Right hindlimb (tissue), 1 donor: ENCODE data around the gene GRID1.
A peak's percentile ranks its signal among the peaks of the same experiment; 100 is the strongest.

ENCODE experiments used
- DNase-seq: peaks from one replicate; pipeline ENCODE4 v3.0.0-alpha.2; 2018

GRID1 gene

GRCh38 chr10:86265236-86265894 lies 101.2 kb downstream of the GRID1 start:
- DNase-seq: peak; percentile 12

- peak; percentile 12 for DNase-seq
Measured at GRCh38 chr10:86264481-86265231, 101.9 kb downstream of the GRID1 start.

GRCh38 chr10:86263907-86264306 lies 102.7 kb downstream of the GRID1 start:
- DNase-seq: no peak

- no peak for DNase-seq
Measured at GRCh38 chr10:86263209-86263608, 103.4 kb downstream of the GRID1 start.

- no peak for DNase-seq
Measured at GRCh38 chr10:86262688-86263181, 103.9 kb downstream of the GRID1 start.

GRCh38 chr10:86261941-86262687 lies 104.5 kb downstream of the GRID1 start:
- no peak for DNase-seq

- no peak for DNase-seq
Measured at GRCh38 chr10:86261470-86261869, 105.1 kb downstream of the GRID1 start.

- no peak for DNase-seq
Measured at GRCh38 chr10:86260564-86260963, 106.0 kb downstream of the GRID1 start.

DNA sequence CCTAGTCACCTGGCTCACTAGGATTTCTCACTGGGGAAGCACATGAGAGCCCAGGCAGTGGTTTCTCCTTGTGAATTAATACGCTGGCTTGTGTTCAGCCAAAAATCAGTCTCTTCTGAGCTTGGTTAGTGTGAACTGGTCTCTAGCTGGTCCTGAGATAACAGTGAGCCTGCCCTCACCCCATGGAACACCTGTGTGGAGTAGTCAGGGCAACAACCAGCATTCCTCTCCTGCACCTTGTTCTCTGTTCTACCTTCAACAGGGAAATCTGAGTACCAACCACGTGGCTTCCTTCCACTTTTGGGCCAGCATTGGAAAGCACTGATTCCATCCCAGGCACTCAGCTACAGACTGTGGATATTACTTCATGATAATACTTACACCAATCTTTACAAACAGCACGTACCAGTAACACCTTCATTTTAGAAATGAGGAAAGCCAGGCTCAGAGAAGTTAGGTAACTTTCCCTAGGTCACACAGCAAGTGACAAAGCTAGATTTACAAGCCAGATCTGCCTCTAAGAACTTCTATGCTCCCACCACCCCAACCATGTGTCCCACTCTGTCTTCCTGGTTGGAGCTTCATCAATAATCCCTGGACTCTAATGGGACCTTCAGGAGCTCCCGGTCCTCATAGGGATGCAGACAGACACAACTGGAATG lies 106.6 kb downstream of the GRID1 start:
- DNase-seq: no peak

GRCh38 chr10:86258941-86259340 lies 107.7 kb downstream of the GRID1 start:
- no peak for DNase-seq

DNA sequence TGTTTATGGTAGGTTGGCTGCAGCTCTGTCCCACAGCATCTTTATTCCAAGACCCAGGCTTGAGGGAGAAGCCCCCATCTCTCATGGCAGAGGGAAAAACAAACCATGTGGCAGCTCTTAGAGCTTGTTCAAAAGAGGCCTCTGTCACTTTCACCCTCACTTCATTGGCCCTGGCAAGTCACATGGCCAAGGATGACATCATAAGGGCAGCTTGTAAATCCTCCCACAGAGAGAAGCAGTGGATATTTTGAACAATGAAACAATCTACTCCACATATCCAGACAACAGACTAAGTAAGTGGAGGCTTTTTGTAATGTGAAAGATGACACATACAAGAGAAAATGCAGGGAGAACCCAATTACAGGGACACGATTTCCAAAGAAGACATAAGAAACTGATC lies 108.1 kb downstream of the GRID1 start:
- no peak for DNase-seq

- DNase-seq: no peak
Measured at GRCh38 chr10:86257683-86258082, 108.9 kb downstream of the GRID1 start.

DNA sequence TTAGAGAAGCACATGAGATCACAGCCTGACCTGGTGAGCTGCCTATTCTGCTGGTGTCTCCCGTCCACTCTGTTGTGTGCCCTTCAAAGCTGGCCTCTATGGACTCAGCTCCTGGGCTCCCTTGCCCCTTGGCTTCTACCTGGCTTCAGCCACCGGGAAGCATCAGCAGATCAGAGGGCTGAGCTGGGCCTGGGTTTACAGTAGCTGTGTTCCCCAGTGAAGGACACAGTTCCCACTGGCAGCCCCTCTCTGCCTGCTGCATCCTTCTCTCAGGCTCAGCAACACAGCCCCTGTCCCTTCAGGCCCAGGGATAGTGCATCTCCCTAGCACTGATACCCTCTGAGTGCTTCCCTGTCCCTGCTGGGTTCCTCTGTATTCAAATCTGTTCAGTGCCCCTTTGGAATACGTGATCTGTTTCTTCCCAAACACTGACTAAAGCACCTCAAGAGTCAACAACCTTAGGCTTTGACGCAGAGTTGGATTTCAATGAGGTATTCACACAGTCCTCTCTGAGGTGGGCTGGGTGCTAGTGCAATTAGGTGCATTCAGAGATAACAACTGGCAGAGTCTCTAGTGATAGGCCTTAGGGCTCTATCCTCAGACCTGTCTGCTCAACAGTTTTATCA lies 109.8 kb downstream of the GRID1 start:
- no peak for DNase-seq

DNA sequence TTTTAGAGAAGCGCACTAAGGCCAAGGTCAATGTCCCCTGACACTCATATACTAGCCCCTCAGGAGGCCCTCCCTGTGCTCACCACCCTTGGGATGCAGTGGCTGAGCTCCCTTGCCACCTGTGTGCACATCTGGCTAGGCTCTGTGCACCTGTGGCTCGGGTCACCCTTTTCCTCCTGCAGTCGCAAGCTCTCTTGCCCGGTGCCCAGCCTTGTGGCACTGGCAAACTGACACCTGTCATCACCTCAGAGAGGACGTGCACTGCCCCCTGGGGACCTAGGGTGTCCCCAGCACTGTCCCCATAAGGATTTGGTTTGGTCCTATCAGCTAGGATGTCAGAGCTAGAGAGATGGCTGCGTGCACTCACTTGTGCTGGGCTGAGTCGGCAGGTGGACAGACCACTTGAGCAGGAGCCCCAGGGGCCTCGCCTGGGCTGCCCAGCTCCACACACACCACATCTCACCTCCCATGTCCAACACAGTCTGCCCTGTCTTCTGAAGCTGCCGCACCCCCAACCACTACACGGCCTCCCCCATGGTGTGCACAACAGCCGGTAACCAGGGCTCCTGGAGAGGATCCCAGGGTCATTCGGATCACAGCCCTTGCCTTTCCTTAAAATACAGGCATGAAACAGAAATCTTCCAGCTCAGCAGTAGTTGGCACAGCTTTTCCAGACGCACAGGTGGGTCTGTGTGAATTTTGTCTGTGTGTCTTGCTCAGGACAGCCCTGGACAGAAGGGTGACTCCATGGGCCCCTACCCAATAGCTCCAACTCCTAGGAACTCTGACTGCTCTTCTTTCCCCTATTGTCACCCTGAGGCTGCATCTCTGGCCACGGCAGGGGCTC lies 111.0 kb downstream of the GRID1 start:
- DNase-seq: no peak

GRCh38 chr10:86254526-86255174 lies 111.9 kb downstream of the GRID1 start:
- no peak for DNase-seq

DNA sequence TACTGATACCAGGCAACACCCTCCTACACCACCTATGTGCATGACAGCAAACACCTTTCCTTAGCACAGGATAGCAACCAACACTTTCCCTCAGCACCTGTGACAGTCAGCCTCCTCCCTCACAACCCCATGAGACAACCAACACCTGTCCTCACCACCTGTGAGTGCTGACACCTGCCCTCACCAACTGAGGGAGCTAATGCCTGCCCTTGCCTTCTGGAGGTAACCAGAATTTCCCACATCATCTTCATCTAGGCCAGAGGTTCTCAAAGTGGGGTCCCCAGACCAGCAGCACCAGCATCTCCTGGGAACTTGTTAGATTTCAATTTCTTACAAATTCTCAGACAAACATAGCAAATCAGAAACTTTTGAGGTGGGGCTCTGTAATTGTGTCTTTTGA lies 112.5 kb downstream of the GRID1 start:
- DNase-seq: no peak

DNA sequence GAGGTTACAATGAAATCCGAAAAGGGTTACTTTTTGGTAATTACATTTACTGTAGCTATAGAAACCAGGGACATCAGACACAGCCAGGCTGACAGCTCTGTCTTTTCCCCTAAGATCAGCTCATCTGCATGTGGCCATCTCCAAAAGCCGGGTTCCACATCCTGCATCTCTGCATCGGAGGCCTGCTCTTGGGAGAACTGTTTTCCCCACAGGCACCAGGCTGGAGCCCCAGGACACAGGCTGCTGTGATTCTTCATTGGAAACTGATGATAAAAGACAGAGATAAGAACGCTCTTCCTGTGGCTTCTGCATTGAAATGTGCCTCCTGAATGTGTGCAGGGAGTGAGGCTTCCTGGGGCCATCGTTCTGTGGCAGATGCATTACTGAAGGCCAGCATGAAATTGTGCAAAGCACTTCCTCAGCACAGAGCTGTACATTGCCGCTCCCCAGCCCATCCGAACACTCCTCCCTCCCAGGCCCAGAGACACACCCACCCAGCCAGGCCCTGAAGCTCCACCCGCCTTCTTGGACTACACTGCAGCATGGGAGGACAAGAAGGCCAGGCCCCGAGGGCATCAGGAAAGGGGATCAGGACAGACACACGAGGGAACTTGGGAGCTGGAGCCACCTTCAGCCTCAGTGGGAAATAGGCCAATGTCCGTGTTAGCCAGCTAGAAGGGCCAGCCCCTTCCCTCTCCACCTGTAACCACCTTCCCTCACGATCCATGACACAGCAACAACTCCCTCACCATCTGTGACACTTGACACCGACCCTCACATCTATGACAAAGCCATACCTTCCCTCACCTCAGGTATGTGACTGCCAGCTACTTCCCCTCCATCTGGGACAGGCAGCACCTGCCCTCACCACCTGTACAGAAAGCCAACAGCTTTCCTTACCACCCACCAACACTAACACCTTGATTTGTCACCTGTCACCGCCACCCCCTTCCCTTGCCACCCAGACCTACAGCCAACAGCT lies 113.2 kb downstream of the GRID1 start:
- peak; percentile 19 for DNase-seq

DNA sequence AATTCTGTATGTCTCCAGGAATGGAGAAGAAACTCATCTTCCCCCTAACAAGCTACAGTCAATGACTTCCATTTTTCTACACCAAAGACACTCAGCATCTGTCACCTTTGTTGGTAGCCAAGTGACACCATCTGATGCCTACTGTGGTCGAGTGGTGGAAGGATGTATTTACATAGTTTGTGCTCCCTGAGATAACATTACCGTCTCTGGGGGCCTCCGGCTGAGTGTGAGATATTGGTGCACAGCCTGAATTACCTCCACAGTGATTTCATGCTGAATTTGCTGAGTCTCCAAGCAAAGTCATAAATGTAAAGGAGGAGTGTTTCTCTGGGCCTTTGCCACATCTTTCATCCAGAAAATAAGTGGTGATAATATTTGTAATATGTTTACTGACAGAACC lies 114.0 kb downstream of the GRID1 start:
- peak; percentile 1 for DNase-seq

DNA sequence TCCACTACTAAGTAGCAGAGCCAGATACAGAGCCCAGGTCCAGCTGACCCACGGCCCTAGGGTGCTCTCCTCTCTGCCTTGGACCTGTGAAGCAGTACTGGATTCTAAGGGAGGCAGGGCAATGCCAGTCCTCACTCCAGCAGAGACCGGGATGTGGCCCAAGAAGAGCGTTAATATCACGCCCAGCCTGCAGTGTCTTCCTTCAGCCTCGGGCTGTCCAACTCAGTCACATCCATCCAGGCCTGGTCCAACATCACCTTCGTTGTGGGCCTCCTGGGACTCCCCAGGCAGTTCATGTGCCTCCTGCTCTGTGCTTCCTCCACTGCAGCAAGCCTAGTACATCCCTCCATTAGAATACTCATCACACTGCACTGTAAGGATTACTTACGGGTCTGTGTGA lies 114.5 kb downstream of the GRID1 start:
- DNase-seq: peak; percentile 6

DNA sequence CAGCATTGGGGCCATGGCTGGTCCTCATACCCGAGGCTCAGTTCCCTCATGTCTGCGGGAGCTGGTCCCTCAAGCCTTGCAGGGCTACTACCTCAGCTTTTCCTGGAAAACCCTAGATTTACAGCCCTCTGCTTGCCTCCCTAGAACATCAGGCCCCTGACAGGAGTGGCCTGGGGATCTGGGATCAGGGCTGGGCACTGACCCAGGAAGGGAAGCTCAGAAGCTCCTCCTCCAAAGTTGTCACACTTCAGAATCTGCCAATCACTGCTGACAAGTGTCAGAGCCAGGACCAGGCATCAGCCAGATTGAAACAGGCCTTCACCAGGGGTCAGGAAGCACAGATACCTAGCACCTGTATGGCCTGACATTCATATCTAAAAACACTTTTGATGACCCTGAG lies 115.2 kb downstream of the GRID1 start:
- DNase-seq: no peak
